ENCODE measurements around the gene VPS37D.

VPS37D gene

DNA sequence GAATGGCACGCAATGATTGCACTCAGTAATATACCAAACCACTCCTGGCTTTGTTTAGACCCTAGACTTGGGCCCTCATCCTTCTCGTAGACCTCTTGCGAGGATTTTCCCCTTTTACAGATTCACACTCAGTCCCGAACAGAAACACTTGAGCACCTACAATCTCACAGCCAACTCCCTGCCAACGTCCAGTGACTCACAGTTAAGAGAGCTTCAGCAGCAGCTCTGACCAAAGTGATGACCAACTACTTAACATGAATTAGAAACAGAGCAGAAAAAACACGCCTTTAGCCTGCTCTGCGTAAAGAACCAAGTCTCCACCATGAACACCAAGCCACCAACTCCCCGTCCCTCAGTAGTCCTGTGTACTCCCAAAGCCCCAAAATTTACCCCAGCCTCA lies 13.4 kb downstream of the VPS37D start:
- DNase-seq: no peak

DNA sequence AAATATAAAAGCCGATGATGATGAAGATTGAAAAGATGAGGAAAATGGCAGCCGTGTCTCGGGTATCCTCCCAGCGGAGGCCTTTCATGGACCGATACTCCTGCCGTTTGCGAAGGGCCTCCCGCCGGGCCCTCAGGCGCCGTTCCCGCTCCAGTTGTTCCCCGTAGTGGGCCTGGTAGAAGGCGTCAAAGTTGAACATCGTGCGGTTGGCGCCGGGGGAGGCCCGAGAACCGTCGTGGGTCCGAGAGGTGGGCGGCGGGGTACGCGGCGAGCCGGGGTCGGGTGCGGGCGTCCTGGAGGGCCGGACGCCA lies 15.1 kb downstream of the VPS37D start:
- no peak for DNase-seq

DNA sequence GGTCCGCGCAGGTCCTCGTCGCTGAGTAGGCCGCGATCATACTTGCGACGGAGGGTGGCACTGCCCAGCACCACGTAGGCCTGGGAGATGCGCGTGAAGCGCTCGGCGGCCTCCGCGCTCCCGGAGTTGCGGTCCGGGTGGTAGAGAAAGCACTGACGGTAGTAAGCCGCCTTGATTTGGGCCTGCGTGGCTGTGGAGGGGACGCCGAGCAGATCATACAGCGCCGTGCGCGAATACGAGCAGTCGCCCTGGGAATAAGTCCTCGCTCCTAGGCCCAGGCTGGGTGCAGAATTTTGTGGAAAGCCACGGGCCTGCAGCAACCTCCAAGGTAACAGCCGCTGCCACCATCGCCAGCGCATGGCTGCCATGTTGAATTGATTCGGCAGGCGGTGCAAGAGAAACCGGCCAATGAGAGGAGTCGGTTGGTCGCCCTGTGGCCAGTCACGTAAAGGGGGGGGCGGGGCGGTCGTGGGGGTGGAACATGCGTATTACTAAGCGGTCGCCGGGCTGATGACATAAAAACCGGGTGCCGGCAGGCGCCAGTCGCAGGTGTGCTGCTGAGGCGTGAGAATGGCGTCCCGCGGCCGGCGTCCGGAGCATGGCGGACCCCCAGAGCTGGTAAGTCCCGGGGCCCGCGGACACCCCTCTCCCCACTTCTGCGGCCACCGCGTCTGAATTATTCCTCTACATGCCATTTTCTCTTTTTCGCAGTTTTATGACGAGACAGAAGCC lies 15.6 kb downstream of the VPS37D start, which contains the start of the genes BUD23 and DNAJC30:
TSS of gene BUD23 (plus strand) at position 542 of the 732 bp plus-strand sequence. CDS start at position 571, 29 bp downstream.
TSS of gene DNAJC30 (minus strand) at position 398 of the 732 bp plus-strand sequence. CDS start at position 368, 30 bp downstream.
- DNase-seq: peak; percentile 96

DNA sequence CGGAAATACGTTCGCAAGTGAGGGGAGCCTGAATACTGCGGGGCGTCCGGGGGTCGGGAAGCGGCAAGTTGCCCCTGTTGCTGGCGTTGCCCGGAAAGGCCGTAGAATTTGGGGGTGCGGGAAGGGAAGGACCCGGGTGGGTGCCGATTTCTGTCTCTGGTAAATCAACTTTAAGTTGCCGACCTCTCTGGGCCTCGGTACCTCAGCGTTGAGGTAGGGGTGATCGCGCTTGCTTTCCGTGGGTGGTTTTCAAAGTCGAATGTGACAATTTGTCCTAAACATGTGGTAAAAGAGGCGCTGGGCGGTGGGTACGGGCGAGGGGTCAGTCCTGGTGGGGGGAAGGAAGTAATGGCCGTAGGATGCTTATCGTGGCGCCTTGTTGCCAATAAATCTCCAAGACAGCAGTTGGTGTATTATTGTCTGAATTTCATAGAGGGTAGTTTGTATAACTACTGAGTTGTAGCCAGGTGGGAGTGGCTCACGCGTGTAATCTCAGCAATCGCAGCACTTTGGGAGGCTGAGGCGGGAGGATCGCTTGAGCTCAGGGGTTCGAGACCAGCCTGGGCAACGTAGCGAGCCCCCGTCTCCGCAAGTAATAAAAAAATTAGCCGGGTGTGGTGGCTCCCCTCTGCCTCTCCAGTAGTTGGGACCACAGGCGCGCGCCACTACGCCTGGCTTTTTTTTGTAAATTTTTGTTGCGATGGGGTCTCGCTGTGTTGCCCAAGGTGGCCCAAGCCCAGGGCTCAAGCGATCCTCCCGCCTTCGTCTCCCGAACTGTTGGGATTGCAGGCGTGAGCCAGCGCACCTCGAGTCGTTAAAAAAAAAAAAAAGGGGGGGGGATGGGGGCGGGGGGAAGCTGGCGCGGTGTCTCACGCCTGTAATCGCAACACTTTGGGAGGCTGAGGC lies 16.4 kb downstream of the VPS37D start:
- DNase-seq: no peak

DNA sequence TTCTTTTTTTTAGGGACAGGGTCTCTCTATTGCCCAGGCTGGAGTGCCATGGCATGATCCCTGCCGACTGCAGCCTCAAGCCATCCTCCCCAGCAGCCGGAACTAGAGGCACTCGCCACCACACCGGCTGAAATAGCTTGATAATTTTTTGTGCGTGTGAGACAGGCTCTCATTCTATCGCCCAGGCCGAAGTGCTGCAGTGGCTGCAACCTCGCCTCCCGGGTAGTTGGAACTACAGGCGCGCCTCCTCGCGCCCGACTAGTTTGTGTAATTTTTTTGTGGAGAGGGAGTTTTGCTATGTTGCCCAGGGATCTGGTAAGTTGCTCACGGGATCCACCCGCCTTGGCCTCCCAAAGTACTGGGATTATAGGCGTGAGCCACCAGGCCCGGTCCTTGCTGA lies 17.7 kb downstream of the VPS37D start:
- no peak for DNase-seq

DNA sequence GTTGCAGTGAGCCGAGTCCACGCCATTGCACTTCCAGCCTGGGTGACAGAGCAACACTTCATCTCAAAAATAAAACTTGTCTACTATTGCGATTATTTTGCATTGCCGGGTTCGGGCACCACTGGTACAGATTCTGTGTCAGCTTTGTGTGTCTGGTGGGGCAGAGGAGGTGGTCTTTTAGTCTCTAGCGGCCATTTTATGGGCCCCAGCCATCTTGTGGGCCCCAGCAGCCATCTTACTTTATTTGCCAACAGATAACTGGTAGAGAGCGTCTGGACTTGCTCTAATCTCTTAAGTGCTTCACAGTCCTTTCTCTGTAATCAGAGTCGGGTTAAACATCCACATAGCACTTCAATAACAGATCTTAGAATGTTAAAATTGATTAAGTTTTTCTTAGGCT lies 20.7 kb downstream of the VPS37D start:
- DNase-seq: no peak

DNA sequence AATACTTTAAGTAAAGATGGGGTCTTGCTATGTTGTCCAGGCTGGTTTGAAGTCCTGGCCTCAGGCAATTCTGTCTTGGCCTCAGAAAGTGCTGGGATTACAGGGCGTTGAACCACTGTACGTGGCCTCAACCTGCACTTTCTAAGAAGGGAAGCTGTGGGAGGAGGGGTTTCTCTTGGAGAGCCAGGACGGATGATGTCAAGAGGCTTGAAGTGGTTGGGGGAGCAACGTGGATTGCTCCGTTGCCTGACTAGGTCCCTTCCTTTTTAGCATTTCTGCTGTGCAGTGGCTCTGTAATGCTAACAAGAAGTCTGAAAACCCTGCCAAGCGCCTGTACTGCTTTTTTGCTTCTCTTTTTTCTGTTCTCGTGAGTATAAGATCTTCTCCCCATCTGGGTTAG lies 23.0 kb downstream of the VPS37D start:
- no peak for DNase-seq

DNA sequence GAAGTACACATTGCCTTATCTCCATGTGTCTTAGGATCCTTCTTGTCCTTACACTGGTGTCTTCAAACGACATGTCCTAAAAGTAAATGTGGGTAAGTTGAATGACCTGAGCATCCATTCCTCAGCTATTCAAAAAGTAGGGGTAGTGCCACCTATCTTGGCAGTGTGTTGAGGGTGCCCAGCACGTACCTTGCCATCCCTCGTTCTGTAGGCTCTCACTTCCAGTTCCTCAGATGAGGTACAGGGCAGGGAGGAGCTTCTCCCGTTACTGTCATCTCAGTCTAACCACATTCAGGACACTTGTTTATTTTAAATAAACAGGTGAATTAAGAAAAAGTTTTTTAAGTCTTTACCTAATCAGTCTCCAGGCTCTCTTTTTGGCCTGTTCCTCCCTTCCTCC lies 28.7 kb downstream of the VPS37D start:
- no peak for DNase-seq

DNA sequence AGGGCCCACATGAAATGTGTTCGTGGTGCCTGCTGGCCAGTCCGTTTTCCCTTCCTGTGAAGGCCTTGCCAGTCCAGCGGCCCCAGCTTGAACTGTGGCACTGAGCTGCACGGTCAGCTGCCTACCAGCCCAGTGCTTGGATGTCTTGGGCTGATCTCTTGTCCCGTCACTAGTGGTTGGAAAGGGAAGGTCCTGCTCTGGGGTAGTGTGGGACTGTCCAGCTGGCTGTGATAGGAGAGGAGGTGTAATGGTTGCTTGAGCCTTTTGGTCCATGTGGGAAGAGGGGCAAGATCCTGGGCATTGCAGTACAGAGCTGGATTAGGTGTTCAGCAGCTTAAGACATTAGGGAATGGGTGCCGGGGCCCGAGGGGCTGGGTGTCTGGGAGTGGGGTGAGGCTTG lies 30.8 kb downstream of the VPS37D start:
- no peak for DNase-seq

DNA sequence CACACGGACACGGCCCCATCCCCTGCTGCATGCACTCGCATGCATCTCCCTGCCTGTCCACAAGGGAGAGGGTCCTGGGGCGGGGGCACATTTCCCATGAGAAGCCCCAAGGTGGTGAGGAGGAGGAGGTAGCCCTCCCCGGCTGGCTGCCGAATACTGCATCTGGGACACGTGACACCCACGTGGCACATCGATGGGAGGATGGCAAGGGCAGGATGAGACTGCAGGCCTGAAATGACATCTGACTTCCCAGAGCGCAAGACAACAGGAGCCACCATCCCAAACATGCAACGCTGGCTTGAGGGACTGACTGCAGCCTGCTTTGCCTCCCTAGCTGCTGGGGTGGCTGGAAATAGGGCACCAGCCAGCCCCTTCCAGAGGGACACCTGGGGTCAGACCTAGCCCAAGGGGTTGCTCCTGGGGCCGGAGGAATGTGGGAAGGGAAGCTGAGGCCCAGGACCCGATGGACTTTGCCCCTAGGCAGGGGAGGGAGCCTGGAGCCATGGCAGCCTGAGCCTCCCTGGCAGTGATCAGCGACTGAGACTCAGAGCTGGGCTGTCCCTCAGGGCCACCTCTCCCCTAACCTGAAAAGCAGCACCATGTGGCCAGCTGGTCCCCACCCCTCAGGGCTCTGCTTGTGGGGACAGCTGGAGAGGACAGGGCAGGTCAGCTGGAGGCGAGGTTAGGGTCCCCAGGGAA lies 31.9 kb downstream of the VPS37D start:
- DNase-seq: no peak

DNA sequence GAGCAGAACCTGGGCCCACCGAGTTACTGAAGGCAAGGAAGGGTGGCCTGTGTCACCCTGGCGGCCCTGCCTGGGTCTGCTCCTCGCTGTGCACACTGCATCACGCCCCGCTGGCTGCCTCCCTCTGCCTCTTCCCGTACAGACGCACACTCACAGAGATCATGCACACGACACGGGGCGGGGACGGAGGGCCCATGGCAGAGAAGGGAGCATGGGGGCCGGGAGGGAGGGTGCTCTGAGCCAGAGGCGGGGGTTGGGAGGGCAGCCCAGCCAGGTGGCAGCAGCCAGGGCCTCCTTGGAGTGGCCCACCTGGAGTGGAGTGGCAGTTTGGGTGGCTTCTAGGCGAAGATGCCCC lies 32.4 kb downstream of the VPS37D start:
- no peak for DNase-seq

DNA sequence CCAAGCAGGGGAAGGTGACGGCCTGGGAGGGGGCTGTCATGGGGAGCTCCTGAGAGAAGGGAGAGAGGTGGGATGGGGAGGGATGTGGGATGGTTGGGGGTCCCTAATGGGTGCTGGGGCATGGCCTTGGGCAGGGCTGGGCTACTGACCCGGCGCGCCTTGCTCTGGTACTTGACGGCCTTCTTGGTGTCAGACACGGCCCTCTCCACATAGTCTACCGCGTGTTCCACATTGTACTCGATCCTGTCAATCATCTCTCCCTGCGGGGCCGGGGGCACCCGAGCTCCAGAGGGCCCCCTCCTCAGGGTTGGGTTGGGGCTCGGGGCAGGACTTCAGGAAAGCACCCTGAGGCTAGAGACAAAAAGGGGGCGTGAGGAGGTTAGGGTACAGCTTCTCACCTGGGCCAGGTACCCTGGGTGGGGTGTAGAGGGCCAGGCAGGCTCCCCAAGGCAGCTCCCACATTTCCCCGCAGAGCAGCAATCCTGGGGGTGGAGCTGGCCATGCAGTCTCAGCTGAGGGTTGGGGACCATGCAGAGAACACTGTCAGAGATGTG lies 33.0 kb downstream of the VPS37D start:
- no peak for DNase-seq

DNA sequence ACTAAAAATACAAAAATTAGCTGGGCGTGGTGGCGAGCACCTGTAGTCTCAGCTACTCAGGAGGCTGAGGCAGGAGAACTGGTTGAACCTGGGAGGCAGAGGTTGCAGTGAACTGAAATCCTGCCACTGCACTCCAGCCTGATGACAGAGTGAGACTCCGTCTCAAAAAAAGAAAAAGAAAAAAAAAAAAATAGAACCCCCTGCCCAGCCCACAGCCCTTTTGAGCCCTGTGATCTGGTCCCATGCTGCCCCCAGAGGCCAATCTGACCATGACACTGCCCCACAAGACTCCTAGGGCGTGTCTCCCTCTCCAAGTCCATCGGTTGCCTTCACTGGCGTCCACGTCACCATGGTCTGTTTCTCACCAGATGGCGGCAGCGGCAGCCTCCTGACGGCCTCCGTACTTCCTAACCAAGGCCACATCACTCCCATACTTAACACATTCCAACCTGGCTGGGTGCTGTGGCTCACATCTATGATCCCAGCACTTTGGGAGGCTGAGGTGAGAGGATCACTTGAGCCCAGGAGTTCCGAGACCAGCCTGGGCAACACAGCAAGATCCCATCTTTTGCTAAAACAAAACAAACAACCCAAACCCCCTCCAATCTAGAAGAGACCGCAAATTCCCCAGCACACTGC lies 33.8 kb downstream of the VPS37D start:
- DNase-seq: peak; percentile 81

DNA sequence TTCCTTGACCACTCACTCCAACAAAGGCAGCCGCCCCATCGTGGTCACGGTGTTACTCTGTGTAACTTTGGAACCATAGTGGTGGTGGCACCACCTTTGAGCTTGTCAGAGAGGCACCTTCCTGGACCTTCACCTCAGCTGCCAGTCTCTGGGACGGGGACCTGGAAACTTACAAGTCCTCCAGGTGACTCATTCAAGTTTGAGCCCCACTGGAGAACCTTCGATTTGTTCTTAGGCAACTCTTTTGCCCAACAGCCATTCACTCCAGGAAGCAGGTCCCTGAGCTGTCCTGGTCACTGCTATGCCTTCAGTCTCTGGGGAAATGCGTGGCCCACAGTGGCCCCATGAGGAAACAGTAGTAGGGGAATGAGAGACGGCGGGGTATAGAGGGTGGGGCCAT lies 34.6 kb downstream of the VPS37D start:
- DNase-seq: no peak

DNA sequence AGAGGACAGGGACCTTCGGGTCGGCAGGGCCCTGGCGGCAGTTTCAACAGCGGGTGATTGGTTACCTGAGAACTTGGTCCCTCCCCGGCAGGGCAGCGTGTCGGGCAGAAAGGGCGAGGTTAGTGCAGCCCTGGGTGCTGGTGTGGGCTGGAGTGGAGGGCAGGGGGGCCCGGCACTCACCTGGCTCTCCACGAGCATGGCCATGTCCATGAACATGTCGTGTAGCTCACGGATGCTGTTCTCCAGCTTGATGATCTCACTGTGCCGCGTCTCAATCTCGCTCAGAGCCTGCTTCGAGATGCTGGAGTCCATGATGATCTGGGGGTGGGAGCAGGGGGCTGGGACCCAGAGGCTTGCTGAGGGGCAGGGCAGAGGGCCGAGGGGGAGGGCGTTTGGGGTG lies 35.0 kb downstream of the VPS37D start:
- no peak for DNase-seq

DNA sequence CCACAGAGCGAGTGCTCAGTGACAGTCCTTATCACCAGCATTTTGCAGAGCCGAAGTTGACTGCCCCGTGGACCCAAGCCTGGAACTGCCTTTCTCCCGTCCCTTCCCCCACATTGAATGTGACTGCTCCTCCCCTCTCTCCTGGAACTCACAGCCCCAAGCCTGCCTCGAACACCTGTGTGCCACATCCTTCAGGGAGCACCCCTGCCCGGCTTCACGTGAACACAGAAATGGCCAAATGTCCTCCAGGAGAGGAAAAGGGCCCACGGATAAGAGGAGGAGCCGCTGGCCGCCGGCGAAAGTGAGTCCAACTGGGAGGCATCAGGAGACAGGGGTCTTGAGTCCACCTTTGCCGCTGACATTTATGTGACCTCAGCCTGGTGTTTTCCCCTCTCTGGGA lies 35.6 kb downstream of the VPS37D start:
- no peak for DNase-seq

DNA sequence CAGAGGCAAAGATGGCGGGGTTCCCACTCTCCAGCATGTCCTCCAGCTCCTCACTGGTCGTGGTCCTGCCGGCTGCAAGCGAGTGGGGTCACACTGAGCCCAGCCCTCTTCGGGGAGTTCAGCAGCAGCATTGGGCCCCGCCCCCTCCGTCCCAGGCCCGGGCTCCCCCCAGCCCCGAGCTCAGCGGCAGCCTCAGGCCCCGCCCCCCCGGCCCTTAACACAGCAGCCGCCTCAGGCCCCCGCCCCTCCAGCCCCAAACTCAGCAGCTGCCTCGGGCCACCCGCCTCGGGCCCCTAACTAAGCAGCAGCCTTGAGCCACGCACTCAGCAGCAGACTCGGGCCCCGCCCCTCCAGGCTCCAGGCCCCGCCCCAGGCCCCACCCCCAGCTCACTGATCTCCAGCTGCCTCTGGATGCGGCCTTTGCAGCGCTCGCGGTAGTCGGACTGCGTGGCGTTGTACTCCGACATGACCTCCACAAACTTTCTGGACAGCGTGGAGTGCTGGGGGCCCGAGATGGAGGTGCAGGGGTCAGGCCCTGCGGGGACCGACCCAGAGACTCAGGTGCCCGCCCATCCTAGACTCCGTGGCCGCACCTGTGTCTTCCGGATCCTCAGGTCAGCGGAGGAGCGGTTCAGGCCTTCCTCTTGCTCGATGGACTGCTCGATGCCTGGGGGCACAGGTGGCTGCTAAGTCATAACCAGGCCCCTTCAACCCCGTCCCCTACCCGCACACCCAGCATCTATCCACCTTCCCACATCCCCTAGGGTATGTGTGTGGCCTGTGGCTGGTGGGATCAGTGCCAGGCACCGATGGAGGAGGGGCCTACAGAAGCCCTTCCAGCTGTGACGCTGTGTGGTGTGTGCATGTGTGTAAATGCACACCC lies 36.4 kb downstream of the VPS37D start:
- DNase-seq: peak; percentile 72

DNA sequence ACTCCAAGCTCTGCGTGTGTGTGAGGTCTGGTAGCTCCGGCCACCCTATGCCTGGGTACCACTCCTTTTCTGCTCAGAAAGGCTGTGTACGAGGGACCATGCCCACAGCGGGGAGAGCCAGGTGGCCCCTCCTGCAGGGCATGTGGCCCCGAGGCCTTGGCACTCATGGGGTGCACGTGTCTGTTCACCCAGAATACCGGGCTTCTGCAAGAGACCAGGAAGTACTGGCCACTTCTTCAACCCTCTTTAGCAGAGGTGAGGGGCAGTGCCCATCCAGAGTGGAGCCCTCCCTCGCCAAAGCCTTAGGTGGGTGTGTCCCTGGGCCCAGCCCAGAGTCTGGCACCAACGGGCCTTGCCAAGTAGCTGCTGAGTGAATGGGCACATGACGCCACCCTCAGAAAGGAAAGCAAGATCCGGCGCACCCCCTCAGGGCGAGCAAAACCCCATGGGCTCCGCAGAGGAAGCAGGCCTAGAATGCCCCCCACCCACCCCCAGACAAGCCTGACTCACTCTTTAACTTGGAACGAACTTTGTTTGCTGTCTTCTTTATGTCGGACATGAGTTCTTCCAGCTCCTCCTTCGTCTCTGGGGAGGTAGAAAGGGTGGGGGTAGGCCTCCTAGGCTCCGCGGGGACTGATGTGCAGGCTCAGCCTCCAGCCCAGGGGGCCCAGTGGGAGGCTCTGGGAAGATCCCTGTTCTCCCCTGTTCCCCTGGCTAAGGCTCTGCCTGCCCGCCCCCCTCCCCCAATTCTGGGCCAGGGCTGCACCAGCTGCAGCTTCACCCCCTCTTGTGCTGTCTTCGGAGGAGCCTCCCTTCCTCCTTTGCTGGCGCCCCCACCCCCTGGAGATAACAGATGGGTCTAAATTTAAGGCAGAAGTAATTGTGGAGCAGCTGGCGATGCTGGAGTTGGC lies 37.3 kb downstream of the VPS37D start:
- peak; percentile 91 for DNase-seq

DNA sequence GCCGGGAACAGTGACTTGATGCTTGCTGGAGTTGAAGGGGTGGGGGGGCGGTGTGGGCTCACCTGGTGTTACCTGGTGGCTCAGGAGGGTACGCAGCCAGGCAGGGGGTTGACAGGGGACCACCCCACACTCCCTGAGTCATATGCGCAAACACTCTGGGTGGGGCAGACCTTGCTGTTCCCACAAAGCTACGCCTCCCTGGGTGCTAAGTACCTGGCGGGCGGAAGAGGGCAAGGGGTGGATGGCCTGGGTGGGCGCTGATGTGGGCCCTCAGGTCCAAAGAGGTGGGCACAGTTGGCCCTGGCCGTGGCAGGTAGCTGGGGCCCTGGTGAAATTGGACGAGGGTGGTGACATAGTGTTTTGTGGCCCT lies 37.9 kb downstream of the VPS37D start:
- DNase-seq: no peak

All from fibroblast of skin of scalp (primary cell).